ENCODE measurements around the gene SAMD5.

SAMD5 gene

GRCh38 chr6:147508042-147508865 lies at the start of gene SAMD5:
SAMD5 (plus strand) TSS chr6:147508690; CDS start chr6:147508929, 239 bp downstream.
- no peak for DNase-seq (ENCODE audit: extremely low read depth in 1 of 2, low read depth in 1 of 2)

GRCh38 chr6:147459780-147460179 lies 48.7 kb upstream of the SAMD5 start:
- DNase-seq (ENCODE audit: extremely low read depth in 1 of 2, low read depth in 1 of 2) = no peak

DNA sequence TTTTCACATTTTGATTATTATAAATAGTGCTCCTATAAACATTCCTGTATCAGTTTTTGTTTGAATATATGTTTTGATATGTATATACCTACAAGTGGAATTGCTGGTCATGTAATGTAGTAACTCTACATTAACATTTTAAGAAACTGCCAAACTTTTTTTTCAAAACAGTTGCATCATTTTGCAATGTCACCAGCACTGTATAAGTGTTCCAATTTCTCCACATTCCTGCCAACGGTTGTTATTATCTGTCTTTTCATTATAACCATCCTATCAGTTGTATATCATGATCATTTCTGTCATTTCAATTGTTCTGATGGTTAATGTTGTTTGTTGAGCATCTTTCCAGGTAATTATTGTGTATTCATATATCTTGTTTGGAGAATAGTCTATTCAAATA lies 44.8 kb upstream of the SAMD5 start:
- no peak for DNase-seq (ENCODE audit: extremely low read depth in 1 of 2, low read depth in 1 of 2)

GRCh38 chr6:147467428-147467827 lies 41.1 kb upstream of the SAMD5 start:
- no peak for DNase-seq (ENCODE audit: extremely low read depth in 1 of 2, low read depth in 1 of 2)

DNA sequence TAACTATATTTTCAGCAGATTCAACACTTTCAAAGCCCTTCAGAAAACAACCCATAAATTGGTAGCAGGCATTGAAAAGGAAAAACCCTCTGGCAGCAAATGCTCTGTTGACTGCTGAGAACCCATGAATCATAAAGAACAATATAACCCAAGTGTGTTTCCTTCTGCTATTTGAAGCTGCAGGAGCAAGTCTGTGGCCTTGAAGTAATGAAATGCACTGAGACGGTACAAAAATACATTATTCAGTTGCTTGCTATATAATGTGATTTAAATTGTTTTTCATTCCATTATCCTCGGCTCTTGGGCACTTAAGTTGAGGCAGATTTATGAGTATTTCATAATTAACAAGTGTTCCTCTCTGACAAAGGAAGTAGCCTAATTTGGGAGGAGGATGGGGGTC lies 40.6 kb upstream of the SAMD5 start:
- no peak for DNase-seq (ENCODE audit: extremely low read depth in 1 of 2, low read depth in 1 of 2)

- no peak for DNase-seq (ENCODE audit: extremely low read depth in 1 of 2, low read depth in 1 of 2)
These were observed 39.9 kb upstream of the SAMD5 start for GRCh38 chr6:147468634-147469033.

- no peak for DNase-seq (ENCODE audit: extremely low read depth in 1 of 2, low read depth in 1 of 2)
These were observed 28.6 kb upstream of the SAMD5 start for GRCh38 chr6:147479857-147480256.

DNA sequence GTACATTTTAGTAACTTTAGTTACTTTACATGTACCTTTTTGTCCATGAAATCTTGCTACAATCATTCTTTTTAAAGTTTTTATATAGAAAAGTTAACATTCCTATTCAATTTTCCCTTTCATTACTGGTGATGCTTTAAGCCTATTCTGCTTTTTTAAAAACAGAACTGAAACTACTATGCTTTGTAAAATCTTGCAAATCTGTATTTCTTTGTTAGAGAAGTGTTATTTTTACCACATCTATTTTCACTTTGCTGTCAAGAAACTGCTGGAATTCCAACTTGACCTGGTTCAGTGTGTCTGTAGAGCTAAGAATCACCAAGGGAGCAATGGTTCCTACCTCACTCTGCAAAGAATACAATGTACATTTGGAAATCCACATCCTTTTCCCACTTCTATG lies 21.8 kb upstream of the SAMD5 start:
- DNase-seq (ENCODE audit: extremely low read depth in 1 of 2, low read depth in 1 of 2) = no peak

DNA sequence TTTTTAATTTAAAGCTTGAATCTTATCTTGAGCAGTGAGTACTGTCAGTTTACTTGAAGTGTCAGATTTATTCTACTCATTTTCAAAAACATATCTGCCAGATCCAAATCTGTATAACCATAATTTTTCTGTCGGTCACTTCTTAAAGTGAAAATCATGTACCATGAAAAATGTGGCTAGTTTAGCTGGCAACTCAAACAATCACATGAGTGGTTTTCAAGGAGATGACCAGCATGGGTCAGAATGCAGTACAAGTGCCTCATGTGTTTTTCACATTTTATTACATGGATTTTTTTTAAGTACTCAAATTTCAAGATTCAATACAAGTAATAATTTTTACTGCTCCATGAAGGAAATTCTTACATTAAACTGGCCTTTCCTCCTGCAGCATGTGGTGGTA lies 11.0 kb upstream of the SAMD5 start:
- no peak for DNase-seq (ENCODE audit: extremely low read depth in 1 of 2, low read depth in 1 of 2)

DNA sequence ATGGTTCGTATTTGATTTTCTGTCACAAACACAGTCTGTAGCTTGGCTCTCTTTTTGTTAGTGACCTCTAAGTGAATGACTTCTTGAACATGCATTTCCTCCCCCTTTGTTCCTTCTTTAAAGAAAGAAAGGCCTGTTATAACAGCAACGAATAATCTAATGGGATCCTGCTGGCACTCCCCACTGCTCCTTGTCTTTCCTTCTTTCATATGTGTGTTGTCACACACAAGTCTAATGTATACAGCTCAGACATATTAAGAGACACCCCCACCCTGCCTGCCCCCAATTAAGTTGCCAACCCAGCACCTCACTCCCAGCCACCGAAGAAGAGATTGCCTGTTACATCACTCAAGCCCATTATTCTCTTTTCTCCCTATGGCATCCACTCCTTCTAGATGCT lies 4.9 kb upstream of the SAMD5 start:
- no peak for DNase-seq (ENCODE audit: extremely low read depth in 1 of 2, low read depth in 1 of 2)

DNA sequence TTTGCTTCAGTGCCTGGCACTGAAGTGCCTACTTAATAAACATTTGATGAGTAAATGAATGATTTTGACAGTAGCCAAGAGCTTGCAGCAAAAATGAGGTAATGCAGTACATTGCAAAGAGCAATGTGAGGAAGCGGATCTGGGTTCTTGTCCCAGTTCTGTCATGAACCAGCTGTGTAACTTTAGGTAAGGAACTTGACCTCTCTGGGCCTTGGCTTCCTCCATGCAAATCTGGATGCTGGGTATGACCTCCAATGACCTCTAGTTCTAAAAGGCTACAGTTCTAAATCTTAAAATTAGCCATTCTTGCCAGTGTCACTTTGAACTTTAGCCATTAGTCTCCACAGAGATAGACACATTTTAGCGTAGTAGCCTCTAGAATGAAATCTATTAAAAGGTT lies 3.6 kb upstream of the SAMD5 start:
- no peak for DNase-seq (ENCODE audit: extremely low read depth in 1 of 2, low read depth in 1 of 2)

DNA sequence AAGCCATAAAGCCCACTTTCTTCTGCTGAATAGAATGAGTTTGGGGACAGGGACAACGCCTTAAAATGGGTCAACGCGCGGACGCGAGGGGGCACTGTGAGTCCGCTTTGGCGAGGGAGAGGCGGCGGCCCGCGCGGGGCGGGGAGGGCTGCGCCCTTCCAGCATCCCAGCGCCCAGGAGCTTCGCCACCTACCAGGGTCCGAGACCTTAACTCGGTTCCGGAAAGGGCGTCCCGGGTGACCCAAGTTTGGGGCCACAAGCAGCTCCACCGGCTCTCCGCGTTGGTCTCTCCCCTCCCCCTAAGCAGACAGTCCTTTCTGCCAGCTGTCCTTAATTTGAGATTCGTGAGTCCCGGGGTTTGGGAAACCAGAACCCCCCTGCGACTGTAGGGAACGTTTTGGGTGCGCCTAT lies 1.8 kb upstream of the SAMD5 start:
- DNase-seq (ENCODE audit: extremely low read depth in 1 of 2, low read depth in 1 of 2) = no peak

DNA sequence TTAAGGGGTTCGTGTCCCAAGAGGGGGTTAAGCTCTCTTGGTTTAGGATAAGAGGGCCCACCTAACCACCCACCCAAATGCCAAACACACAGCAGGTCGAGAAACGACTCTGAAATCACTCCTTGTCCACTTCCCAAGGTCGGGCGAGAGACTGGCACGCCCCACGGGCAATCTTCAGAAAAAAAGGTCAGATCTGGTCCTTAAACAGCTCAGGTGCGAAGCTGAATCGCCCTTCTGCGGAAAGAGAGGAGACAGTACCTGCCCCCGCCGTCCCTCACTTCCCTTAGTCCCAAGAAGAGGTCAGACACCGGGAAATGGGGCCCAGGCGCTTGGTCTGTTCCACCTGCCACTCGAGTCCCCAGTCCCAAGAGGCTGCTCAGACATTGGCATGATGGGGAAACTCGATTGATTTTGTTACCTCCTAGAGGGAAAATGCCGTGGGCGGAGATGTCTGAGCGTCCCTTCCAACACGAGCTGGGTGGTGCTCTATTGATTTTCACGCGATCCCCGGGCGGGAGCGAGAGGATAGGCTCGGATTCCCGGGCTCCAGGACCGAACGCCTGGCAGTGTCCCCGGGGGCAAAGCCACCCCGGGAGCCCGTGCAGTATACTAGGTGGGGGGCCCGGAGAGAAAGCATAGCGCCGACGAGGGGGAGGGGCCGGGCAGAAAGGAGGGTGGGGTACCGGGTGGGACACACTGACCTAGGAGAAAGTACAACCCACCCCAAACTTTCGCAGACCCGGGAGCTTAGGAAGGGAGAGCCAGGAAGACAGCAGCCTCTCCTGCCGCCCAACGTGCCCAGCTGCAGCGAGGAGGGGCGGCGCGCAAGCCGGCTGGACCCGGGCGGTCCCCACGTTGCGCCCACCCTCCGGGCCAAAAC lies 1.1 kb upstream of the SAMD5 start:
- no peak for DNase-seq (ENCODE audit: extremely low read depth in 1 of 2, low read depth in 1 of 2)

- no peak for DNase-seq (ENCODE audit: extremely low read depth in 1 of 2, low read depth in 1 of 2)
These were observed 547 bp downstream of the SAMD5 start for GRCh38 chr6:147508866-147509608.

DNA sequence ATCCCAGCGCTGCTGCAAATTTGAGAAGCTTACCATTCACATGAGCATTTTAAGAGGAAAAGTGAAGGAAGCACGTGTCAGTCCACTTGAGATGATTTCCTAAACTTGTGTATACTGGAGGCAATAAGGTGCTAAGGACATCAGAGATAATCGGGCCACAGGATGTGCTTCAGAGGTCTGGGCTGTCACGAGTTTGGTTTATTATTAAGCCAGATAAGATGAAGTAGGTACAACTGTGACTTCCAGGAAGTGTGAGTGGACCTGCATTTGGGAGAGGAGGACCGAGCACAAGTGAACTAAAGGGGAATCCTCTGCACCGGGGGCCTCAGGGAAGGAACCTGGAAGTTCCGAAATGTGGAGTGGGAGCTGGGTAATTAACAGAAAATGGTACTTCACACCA lies 1.4 kb downstream of the SAMD5 start:
- no peak for DNase-seq (ENCODE audit: extremely low read depth in 1 of 2, low read depth in 1 of 2)

- DNase-seq (ENCODE audit: extremely low read depth in 1 of 2, low read depth in 1 of 2) = no peak
These were observed 2.6 kb downstream of the SAMD5 start for GRCh38 chr6:147510929-147511590.

GRCh38 chr6:147514831-147515230 lies 6.3 kb downstream of the SAMD5 start:
- DNase-seq (ENCODE audit: extremely low read depth in 1 of 2, low read depth in 1 of 2) = no peak

GRCh38 chr6:147515327-147515726 lies 6.8 kb downstream of the SAMD5 start:
- DNase-seq (ENCODE audit: extremely low read depth in 1 of 2, low read depth in 1 of 2) = no peak

DNA sequence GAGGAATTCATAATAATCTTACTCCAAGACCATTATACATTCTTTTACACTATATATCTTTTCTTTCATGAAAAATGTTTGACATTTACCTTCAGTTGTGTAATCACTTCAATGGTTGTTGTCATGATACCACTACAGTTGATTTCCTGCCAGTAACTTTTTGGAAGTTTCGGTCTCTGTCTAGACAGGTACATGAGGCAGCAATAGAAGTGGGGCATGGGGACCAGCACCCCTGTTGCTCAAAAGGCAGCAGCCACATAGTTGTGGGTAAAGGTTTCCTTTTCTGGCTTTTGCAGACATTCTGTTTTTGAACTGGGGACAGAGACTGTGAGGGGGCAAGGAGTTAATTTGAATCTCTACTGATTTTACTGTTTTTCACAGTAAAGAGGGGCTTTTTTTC lies 14.1 kb downstream of the SAMD5 start:
- DNase-seq (ENCODE audit: extremely low read depth in 1 of 2, low read depth in 1 of 2) = no peak

GRCh38 chr6:147525519-147526209 lies 17.2 kb downstream of the SAMD5 start:
- no peak for DNase-seq (ENCODE audit: extremely low read depth in 1 of 2, low read depth in 1 of 2)

Data from activated CD8-positive, alpha-beta memory T cell treated with anti-CD3 and anti-CD28 coated beads for 1 hour (primary cell).